H1 (cell line): Measurements from ENCODE around the gene PARD3. TPM values are rescaled to one million over a fixed set of nuclear protein-coding genes. Genes with fewer than 3 reads are reported as not detected.

Source experiments
- CTCF ChIA-PET: fragments of 300-600 bp; sonication (Branson Sonifier 250); formaldehyde crosslinking; loops from one replicate; lab custom pipeline; 2021; ENCODE audit not compliant: partially characterized antibody; lab: Charles Lee
- POLR2A ChIA-PET: fragments of 300-600 bp; sonication (Branson Sonifier 250); formaldehyde crosslinking; loops from one replicate; lab custom pipeline; 2021; ENCODE audit warnings: inconsistent platforms; ENCODE audit not compliant: partially characterized antibody; lab: Charles Lee
- DNase-seq, 2 experiments: peaks; one replicate each; pipeline versions ENCODE4 v3.0.0 to v3.0.0-alpha.2; 2010 to 2022; ENCODE audit warnings: low spot score in 2 of 2, low read depth in 1 of 2, mixed read lengths in 1 of 2
- FAIRE-seq: peaks from 2 replicates; lab custom pipeline; 2011; peaks lifted over from hg19 to GRCh38; lab: Jason Lieb, UNC
- H2AFZ ChIP-seq: 2 replicates; pipeline ENCODE4 v1.8.1; 2012; ENCODE audit warnings: low read length, inconsistent platforms
- H2AK5ac ChIP-seq: 2 replicates; pipeline ENCODE4 v1.6.1; 2013; ENCODE audit warnings: low read depth, low read length
- H2BK120ac ChIP-seq: replicated peaks from 2 replicates; pipeline ENCODE3; 2013; ENCODE audit warnings: low read depth, low read length, inconsistent platforms
- H2BK12ac ChIP-seq: 2 replicates; pipeline ENCODE4 v1.6.1; 2013; ENCODE audit warnings: low read depth, low read length
- H2BK15ac ChIP-seq: 2 replicates; pipeline ENCODE4 v1.6.1; 2013; ENCODE audit warnings: low read length
- H2BK20ac ChIP-seq: 2 replicates; pipeline ENCODE4 v1.6.1; 2013; ENCODE audit warnings: low read length
- H2BK5ac ChIP-seq: 2 replicates; pipeline ENCODE4 v1.6.1; 2013; ENCODE audit warnings: low read depth, low read length
- H3K14ac ChIP-seq: 2 replicates; pipeline ENCODE4 v1.6.1; 2013; ENCODE audit warnings: inconsistent platforms; ENCODE audit not compliant: insufficient read length
- H3K18ac ChIP-seq: 2 replicates; pipeline ENCODE4 v1.6.1; 2013; ENCODE audit warnings: low read length; ENCODE audit errors: extremely low read depth
- H3K23ac ChIP-seq: 2 replicates; pipeline ENCODE4 v1.6.1; 2013; ENCODE audit warnings: inconsistent platforms; ENCODE audit not compliant: insufficient read length
- H3K23me2 ChIP-seq: 2 replicates; pipeline ENCODE4 v1.6.1; 2013; ENCODE audit warnings: low read depth, low read length
- H3K27ac ChIP-seq: 2 replicates; pipeline ENCODE4 v1.6.1; 2011; ENCODE audit warnings: low read depth, low read length, inconsistent platforms
- H3K27me3 ChIP-seq, 4 experiments: replicated peaks in 1 of 4; 1 replicate in 1 of 4; 2 replicates in 3 of 4; pipeline versions ENCODE4 v1.6.1 to v1.8.1; 2011 to 2013; ENCODE audit warnings: low read length in 3 of 4, mild to moderate bottlenecking in 3 of 4, inconsistent platforms in 2 of 4, mixed read lengths in 2 of 4, moderate library complexity in 1 of 4; ENCODE audit not compliant: control insufficient read depth in 3 of 4, insufficient read depth in 3 of 4; ENCODE audit errors: extremely low read depth in 1 of 4
- H3K36me3 ChIP-seq, 4 experiments: 2 replicates each; pipeline versions ENCODE4 v1.6.1 to v1.8.1; 2011 to 2013; ENCODE audit warnings: mild to moderate bottlenecking in 4 of 4, low read length in 3 of 4, moderate library complexity in 2 of 4, control low read depth in 1 of 4, inconsistent platforms in 1 of 4; ENCODE audit not compliant: insufficient read depth in 4 of 4, control insufficient read depth in 2 of 4
- H3K4ac ChIP-seq: replicated peaks from 2 replicates; pipeline ENCODE3; 2013; ENCODE audit warnings: low read length, low read depth, mixed read lengths, inconsistent platforms; ENCODE audit not compliant: insufficient read length
- H3K4me1 ChIP-seq, 4 experiments: replicated peaks in 1 of 4; 1 replicate in 1 of 4; 2 replicates in 3 of 4; pipeline versions ENCODE4 v1.6.1 to v1.8.1; 2011 to 2013; ENCODE audit warnings: low read length in 3 of 4, inconsistent platforms in 2 of 4, mixed read lengths in 1 of 4; ENCODE audit not compliant: insufficient read depth in 4 of 4, control insufficient read depth in 3 of 4
- H3K4me2 ChIP-seq, 2 experiments: 2 replicates each; pipeline versions ENCODE4 v1.6.1 to v1.8.1; 2011 to 2013; ENCODE audit warnings: low read depth in 2 of 2, low read length in 2 of 2, control low read depth in 1 of 2, inconsistent platforms in 1 of 2, mild to moderate bottlenecking in 1 of 2; ENCODE audit not compliant: insufficient read depth in 1 of 2
- H3K4me3 ChIP-seq, 4 experiments: fragments of 200-600, 300-600 bp in 1 of 4; sonication (generic), shearing (Covaris generic), sonication (Bioruptor Twin) in 1 of 4; 2 replicates each; pipeline versions ENCODE4 v1.5.1 to v1.8.1; 2011 to 2016; ENCODE audit warnings: low read length in 4 of 4, low read depth in 3 of 4, control low read depth in 2 of 4, inconsistent platforms in 2 of 4, mild to moderate bottlenecking in 2 of 4, mixed read lengths in 1 of 4, moderate library complexity in 1 of 4; ENCODE audit not compliant: insufficient read depth in 2 of 4; ENCODE audit errors: extremely low read depth in 1 of 4
- H3K56ac ChIP-seq: replicated peaks from 2 replicates; pipeline ENCODE3; 2013; ENCODE audit warnings: low read depth, mild to moderate bottlenecking, mixed read lengths, low read length, inconsistent platforms; ENCODE audit not compliant: insufficient read length
- H3K79me1 ChIP-seq: 2 replicates; pipeline ENCODE4 v1.6.1; 2013; ENCODE audit warnings: low read depth, low read length, control low read depth
- H3K79me2 ChIP-seq, 2 experiments: 2 replicates each; pipeline versions ENCODE4 v1.6.1 to v1.8.1; 2012 to 2013; ENCODE audit warnings: low read length in 2 of 2, mild to moderate bottlenecking in 2 of 2, inconsistent platforms in 1 of 2; ENCODE audit not compliant: insufficient read depth in 2 of 2, control insufficient read depth in 1 of 2
- H3K9ac ChIP-seq, 4 experiments: replicated peaks in 1 of 4; 1 replicate in 1 of 4; 2 replicates in 3 of 4; pipeline versions ENCODE4 v1.6.1 to v1.8.1; 2011 to 2013; ENCODE audit warnings: low read depth in 3 of 4, low read length in 3 of 4, control low read depth in 2 of 4, mild to moderate bottlenecking in 2 of 4, moderate library complexity in 2 of 4, inconsistent platforms in 1 of 4; ENCODE audit errors: extremely low read depth in 1 of 4
- H3K9me3 ChIP-seq, 2 experiments: 2 replicates each; pipeline versions ENCODE4 v1.6.1 to v1.8.1; 2012 to 2013; ENCODE audit warnings: mild to moderate bottlenecking in 2 of 2, moderate library complexity in 2 of 2, control low read depth in 1 of 2, inconsistent platforms in 1 of 2, low read depth in 1 of 2, low read length in 1 of 2, mixed read lengths in 1 of 2; ENCODE audit not compliant: insufficient read depth in 2 of 2
- H4K20me1 ChIP-seq, 2 experiments: replicated peaks in 1 of 2; 2 replicates each; pipeline versions ENCODE3 to v1.8.1; 2011 to 2013; ENCODE audit warnings: inconsistent platforms in 2 of 2, low read length in 2 of 2, mild to moderate bottlenecking in 1 of 2; ENCODE audit not compliant: insufficient read depth in 2 of 2, control insufficient read depth in 1 of 2
- H4K5ac ChIP-seq: 2 replicates; pipeline ENCODE4 v1.6.1; 2013; ENCODE audit warnings: low read length, low read depth, mixed read lengths, inconsistent platforms; ENCODE audit not compliant: insufficient read length
- H4K8ac ChIP-seq: 2 replicates; pipeline ENCODE4 v1.8.0; 2013; ENCODE audit warnings: mild to moderate bottlenecking, moderate library complexity, low read length, inconsistent platforms; ENCODE audit not compliant: insufficient read depth; ENCODE audit errors: extremely low read depth
- H4K91ac ChIP-seq: replicated peaks from 2 replicates; pipeline ENCODE3; 2013; ENCODE audit warnings: low read length, mixed read lengths, inconsistent platforms; ENCODE audit not compliant: insufficient read length
- ATF2 ChIP-seq: IDR thresholded peaks from 2 replicates; pipeline ENCODE4 v1.6.1; 2012; ENCODE audit warnings: low read length, inconsistent platforms
- CBX5 ChIP-seq: fragments of 300-800, 300-1000 bp; sonication (generic); IDR thresholded peaks from 2 replicates; pipeline ENCODE4 v1.7.1; 2016; ENCODE audit warnings: antibody characterized with exemption, low read length, low read depth
- CREB1 ChIP-seq: IDR thresholded peaks from 2 replicates; pipeline ENCODE4 v1.6.1; 2012; ENCODE audit warnings: inconsistent platforms
- EP300 ChIP-seq, 2 experiments: IDR thresholded peaks; 1 replicate in 1 of 2; 2 replicates in 1 of 2; pipeline ENCODE4 v1.6.1; 2011 to 2012; ENCODE audit warnings: low read depth in 2 of 2, low read length in 2 of 2, mild to moderate bottlenecking in 2 of 2, borderline replicate concordance in 1 of 2, inconsistent platforms in 1 of 2, moderate library complexity in 1 of 2
- HDAC6 ChIP-seq: IDR thresholded peaks from one replicate; pipeline ENCODE4 v1.7.1; 2012; ENCODE audit warnings: low read depth, mild to moderate bottlenecking, inconsistent platforms, low read length, moderate library complexity
- MAX ChIP-seq: IDR thresholded peaks from 2 replicates; pipeline ENCODE4 v1.6.1; 2012; ENCODE audit warnings: inconsistent platforms
- NANOG ChIP-seq: IDR thresholded peaks from 2 replicates; pipeline ENCODE4 v1.6.1; 2011; ENCODE audit warnings: low read length, low read depth, mild to moderate bottlenecking, inconsistent platforms; ENCODE audit not compliant: insufficient read depth, poor library complexity, severe bottlenecking
- POU5F1 ChIP-seq: IDR thresholded peaks from 2 replicates; pipeline ENCODE4 v1.6.1; 2011; ENCODE audit warnings: low read depth, mild to moderate bottlenecking, low read length, moderate library complexity
- SIN3A ChIP-seq, 2 experiments: IDR thresholded peaks in 1 of 2; conservative IDR thresholded peaks in 1 of 2; 2 replicates each; pipeline ENCODE4 v1.6.1; 2011 to 2012; ENCODE audit warnings: low read length in 2 of 2, improper control_type of control experiment in 1 of 2, low read depth in 1 of 2, mild to moderate bottlenecking in 1 of 2
- SIRT6 ChIP-seq: IDR thresholded peaks from one replicate; pipeline ENCODE4 v1.7.1; 2012; ENCODE audit warnings: low read length, inconsistent platforms
- SIX5 ChIP-seq: IDR thresholded peaks from 2 replicates; pipeline ENCODE4 v1.6.1; 2011; ENCODE audit warnings: mild to moderate bottlenecking, low read depth, low read length
- TEAD4 ChIP-seq: IDR thresholded peaks from 2 replicates; pipeline ENCODE4 v1.6.1; 2012; ENCODE audit warnings: low read depth, low read length, inconsistent platforms, mixed read lengths
- ZNF274 ChIP-seq: IDR thresholded peaks from 2 replicates; pipeline ENCODE4 v1.7.0; 2012; ENCODE audit warnings: low read length, borderline replicate concordance; ENCODE audit errors: extremely low read depth
- WGBS, 2 experiments: shearing (Covaris generic) in 1 of 2; methylation state at CpG; one replicate each; pipeline versions ENCODE4 v1.1.6 to v1.1.7; 2013 to 2015; ENCODE audit warnings: low lambda C conversion rate in 2 of 2, mixed read lengths in 2 of 2, inconsistent platforms in 1 of 2, low coverage in 1 of 2, missing lambda C conversion rate in 1 of 2; ENCODE audit not compliant: insufficient replicate concordance in 2 of 2, insufficient coverage in 1 of 2, insufficient read length in 1 of 2; ENCODE audit errors: extremely low coverage in 1 of 2, missing lambda C conversion rate in 1 of 2; 5-methylcytosine and 5-hydroxymethylcytosine counted together
- polyA plus RNA-seq, 7 experiments: library from polyadenylated mRNA; depleted of rRNA in 3 of 7; stranded (reverse) in 5 of 7; unstranded in 2 of 7; fragments of >200 nt in 5 of 7; fragments of 200-250 nt in 2 of 7; gene quantifications; 1 replicate in 5 of 7; 2 replicates in 1 of 7; 4 replicates in 1 of 7; pipeline versions ENCODE4 v1.2.1 to v1.2.3, GENCODE V29; 2011 to 2013; ENCODE audit warnings: missing spikeins in 2 of 7, mixed read lengths in 2 of 7
- total RNA-seq: library from RNA; stranded (reverse); fragmentation: NEBNext Ultra II Directional; extraction: Animal tissue kit (Norgen Biotek cat#: 25700); gene quantifications from 2 replicates; pipeline ENCODE4 v1.2.1, GENCODE V29; 2021

The PARD3 gene
- total and polyA plus RNA-seq, 2 of the 8 experiments (the other 6 are each of a cell fraction or from before 2014, with no cell fraction given), result 19.7 to 49.1 TPM

- no peak overlapping the region for H4K8ac ChIP-seq
- H3K56ac ChIP-seq, result no peak overlapping the region
- H3K4me2 ChIP-seq, result no peak overlapping the region
- no peaks in the 10 kb centered on the region for H3K23me2 ChIP-seq
- no peak overlapping the region for H3K14ac ChIP-seq
- H2BK12ac ChIP-seq, result no peak overlapping the region
- ChIA-PET CTCF (no interaction called here), POLR2A (no interaction called here)
- no peaks in the 10 kb centered on the region for H3K79me1 ChIP-seq
- H3K9ac ChIP-seq, result no peak overlapping the region
- H2BK120ac ChIP-seq, result no peak overlapping the region
- H3K36me3 ChIP-seq, result no peaks in the 10 kb centered on the region
- H4K91ac ChIP-seq, result no peak overlapping the region
- no peak overlapping the region for H3K4ac ChIP-seq
- H3K9me3 ChIP-seq, result no peaks in the 10 kb centered on the region
- DNase-seq (no peak), FAIRE-seq (no peak)
- no peaks in the 10 kb centered on the region for H3K79me2 ChIP-seq
- WGBS, 2 experiments, result 74% methylated on average over 1 of the region's 1 CpG; no CpG with 5 or more reads in 1 of the 2 experiments
- H3K27ac ChIP-seq, result no peak overlapping the region
- H2BK5ac ChIP-seq, result no peak overlapping the region
- H2AK5ac ChIP-seq, result no peak overlapping the region
- peaks cover 0 to 4% (median 0%) of the 10 kb centered on the region in 4 experiments; a peak in 2 of 7 replicates for H3K4me1 ChIP-seq
- H4K5ac ChIP-seq, result no peak overlapping the region
- no peak overlapping the region for H2BK20ac ChIP-seq
- no peaks in the 10 kb centered on the region for H3K27me3 ChIP-seq
- no peak overlapping the region for H2BK15ac ChIP-seq
- H3K4me3 ChIP-seq, result no peak overlapping the region
- no peak overlapping the region for H3K18ac ChIP-seq
- no peak overlapping the region for H3K23ac ChIP-seq
- H4K20me1 ChIP-seq, result no peaks in the 10 kb centered on the region
- H2AFZ ChIP-seq, result no peak overlapping the region
- TF ChIP-seq CREB1 (no peak), SIX5 (no peak), SIN3A (conservative IDR thresholded peaks at IDR 0.05 in 1 of 2, IDR thresholded peaks at IDR 0.05 in 1 of 2; ENCODE audit: low read depth in 1 of 2, low read length in 2 of 2) (no peak), POU5F1 (no peak), ZNF274 (no peak), CBX5 (no peak), TEAD4 (no peak), NANOG (no peak), ATF2 (no peak), MAX (no peak), SIRT6 (no peak), HDAC6 (no peak), EP300 (IDR thresholded peaks at IDR 0.05; ENCODE audit: borderline replicate concordance in 1 of 2, low read depth in 2 of 2, low read length in 2 of 2) (no peak)
Observed at GRCh38 chr10:34151931-34152330, 663.2 kb downstream of the PARD3 start.
